ENCODE measurements around the gene LORICRIN. TPM values are rescaled to one million over a fixed set of nuclear protein-coding genes. Genes with fewer than 3 reads are reported as not detected.

The LORICRIN gene
- polyA plus RNA-seq, 4 donors = not detected

GRCh38 chr1:153242160-153242559, 17.3 kb upstream of the LORICRIN start:
- Histone ChIP-seq H3K36me3 (ENCODE audit: control insufficient read depth in 3 of 3, insufficient read depth in 2 of 3, low read depth in 1 of 3, low read length in 3 of 3) (no peaks in the 10 kb centered on the region), H3K9me3 (ENCODE audit: control insufficient read depth in 2 of 2, insufficient read depth in 1 of 2, low read depth in 1 of 2, low read length in 1 of 2) (no peaks in the 10 kb centered on the region), H3K4me1 (ENCODE audit: control insufficient read depth in 3 of 3, insufficient read depth in 2 of 3, low read depth in 1 of 3, low read length in 2 of 3) (no peaks in the 10 kb centered on the region), H3K27me3 (ENCODE audit: control insufficient read depth in 3 of 3, insufficient read depth in 3 of 3, low read length in 3 of 3) (peaks cover 0 to 3% (median 3%) of the 10 kb centered on the region in 3 donors), H3K4me3 (ENCODE audit: low read depth in 1 of 3, low read length in 3 of 3) (no peak overlapping the region), H3K27ac (ENCODE audit: low read depth in 1 of 3, low read length in 2 of 3) (no peak overlapping the region)
- DNase-seq (no peak), FAIRE-seq (no peak)
- WGBS, 3 donors = 84 to 89% (median 85%) methylated on average over 1 of the region's 1 CpG

GRCh38 chr1:153245466-153245865, 14.0 kb upstream of the LORICRIN start:
- Histone ChIP-seq H3K9me3 (ENCODE audit: control insufficient read depth in 2 of 2, insufficient read depth in 1 of 2, low read depth in 1 of 2, low read length in 1 of 2) (no peaks in the 10 kb centered on the region), H3K4me1 (ENCODE audit: control insufficient read depth in 3 of 3, insufficient read depth in 2 of 3, low read depth in 1 of 3, low read length in 2 of 3) (no peaks in the 10 kb centered on the region), H3K27ac (ENCODE audit: low read depth in 1 of 3, low read length in 2 of 3) (no peak overlapping the region), H3K27me3 (ENCODE audit: control insufficient read depth in 3 of 3, insufficient read depth in 3 of 3, low read length in 3 of 3) (peaks cover 0 to 3% (median 3%) of the 10 kb centered on the region in 3 donors), H3K4me3 (ENCODE audit: low read depth in 1 of 3, low read length in 3 of 3) (no peak overlapping the region), H3K36me3 (ENCODE audit: control insufficient read depth in 3 of 3, insufficient read depth in 2 of 3, low read depth in 1 of 3, low read length in 3 of 3) (no peaks in the 10 kb centered on the region)
- FAIRE-seq = no peak
- 83 to 89% (median 87%) methylated on average over 4 of the region's 4 CpGs for WGBS, 3 donors
- no peak for DNase-seq

DNA sequence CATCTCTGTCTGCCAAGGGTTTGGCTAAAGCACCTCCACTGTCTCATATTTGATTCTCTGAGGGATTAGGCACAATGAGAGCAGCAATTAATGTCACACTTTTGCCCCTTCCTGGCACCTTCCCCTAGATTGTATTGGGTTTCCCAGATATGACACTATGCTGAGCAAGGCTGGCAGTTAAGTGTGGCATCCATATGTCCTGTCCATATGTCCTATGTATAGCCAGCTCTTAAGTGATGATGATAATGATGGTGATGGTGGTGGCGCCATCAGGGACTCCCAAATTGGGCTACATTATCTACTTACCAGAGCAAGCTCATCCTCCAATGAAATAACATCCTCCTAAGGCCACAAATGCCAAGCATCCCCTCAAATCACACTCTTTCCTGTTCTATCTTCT, 13.5 kb upstream of the LORICRIN start:
- FAIRE-seq = no peak
- H3K27me3 ChIP-seq (ENCODE audit: control insufficient read depth in 3 of 3, insufficient read depth in 3 of 3, low read length in 3 of 3) = peaks cover 0 to 3% (median 3%) of the 10 kb centered on the region in 3 donors
- 67 to 86% (median 85%) methylated on average over 1 of the region's 1 CpG for WGBS, 3 donors

GRCh38 chr1:153246825-153247224, 12.7 kb upstream of the LORICRIN start:
- Histone ChIP-seq H3K36me3 (ENCODE audit: control insufficient read depth in 3 of 3, insufficient read depth in 2 of 3, low read depth in 1 of 3, low read length in 3 of 3) (no peaks in the 10 kb centered on the region), H3K27ac (ENCODE audit: low read depth in 1 of 3, low read length in 2 of 3) (no peak overlapping the region), H3K9me3 (ENCODE audit: control insufficient read depth in 2 of 2, insufficient read depth in 1 of 2, low read depth in 1 of 2, low read length in 1 of 2) (no peaks in the 10 kb centered on the region), H3K27me3 (ENCODE audit: control insufficient read depth in 3 of 3, insufficient read depth in 3 of 3, low read length in 3 of 3) (peaks cover 0 to 3% (median 3%) of the 10 kb centered on the region in 3 donors), H3K4me3 (ENCODE audit: low read depth in 1 of 3, low read length in 3 of 3) (no peak overlapping the region), H3K4me1 (ENCODE audit: control insufficient read depth in 3 of 3, insufficient read depth in 2 of 3, low read depth in 1 of 3, low read length in 2 of 3) (no peaks in the 10 kb centered on the region)
- WGBS, 3 donors = 72 to 85% (median 76%) methylated on average over 2 of the region's 2 CpGs
- DNase-seq = no peak
- FAIRE-seq = no peak

More for the DNA sequence above, 13.5 kb upstream of the LORICRIN start:
- H3K4me1 ChIP-seq (ENCODE audit: control insufficient read depth in 3 of 3, insufficient read depth in 2 of 3, low read depth in 1 of 3, low read length in 2 of 3) = no peaks in the 10 kb centered on the region
- no peaks in the 10 kb centered on the region for H3K9me3 ChIP-seq (ENCODE audit: control insufficient read depth in 2 of 2, insufficient read depth in 1 of 2, low read depth in 1 of 2, low read length in 1 of 2)
- DNase-seq = no peak
- no peak overlapping the region for H3K4me3 ChIP-seq (ENCODE audit: low read depth in 1 of 3, low read length in 3 of 3)
- no peak overlapping the region for H3K27ac ChIP-seq (ENCODE audit: low read depth in 1 of 3, low read length in 2 of 3)
- no peaks in the 10 kb centered on the region for H3K36me3 ChIP-seq (ENCODE audit: control insufficient read depth in 3 of 3, insufficient read depth in 2 of 3, low read depth in 1 of 3, low read length in 3 of 3)

GRCh38 chr1:153248176-153248879, 11.2 kb upstream of the LORICRIN start:
- Histone ChIP-seq H3K4me1 (ENCODE audit: control insufficient read depth in 3 of 3, insufficient read depth in 2 of 3, low read depth in 1 of 3, low read length in 2 of 3) (no peaks in the 10 kb centered on the region), H3K27ac (ENCODE audit: low read depth in 1 of 3, low read length in 2 of 3) (no peak overlapping the region), H3K27me3 (ENCODE audit: control insufficient read depth in 3 of 3, insufficient read depth in 3 of 3, low read length in 3 of 3) (peaks cover 0 to 6% (median 3%) of the 10 kb centered on the region in 3 donors), H3K36me3 (ENCODE audit: control insufficient read depth in 3 of 3, insufficient read depth in 2 of 3, low read depth in 1 of 3, low read length in 3 of 3) (no peaks in the 10 kb centered on the region), H3K9me3 (ENCODE audit: control insufficient read depth in 2 of 2, insufficient read depth in 1 of 2, low read depth in 1 of 2, low read length in 1 of 2) (no peaks in the 10 kb centered on the region), H3K4me3 (ENCODE audit: low read depth in 1 of 3, low read length in 3 of 3) (no peak overlapping the region)
- FAIRE-seq (no peak), DNase-seq (no peak)
- 60 to 67% (median 65%) methylated on average over 5 of the region's 5 CpGs for WGBS, 3 donors

- DNase-seq (no peak), FAIRE-seq (no peak)
- H3K36me3 ChIP-seq (ENCODE audit: control insufficient read depth in 3 of 3, insufficient read depth in 2 of 3, low read depth in 1 of 3, low read length in 3 of 3) = no peaks in the 10 kb centered on the region
- H3K27ac ChIP-seq (ENCODE audit: low read depth in 1 of 3, low read length in 2 of 3) = no peak overlapping the region
- no peak overlapping the region for H3K4me3 ChIP-seq (ENCODE audit: low read depth in 1 of 3, low read length in 3 of 3)
- 57 to 71% (median 62%) methylated on average over 1 of the region's 1 CpG for WGBS, 3 donors
- no peaks in the 10 kb centered on the region for H3K4me1 ChIP-seq (ENCODE audit: control insufficient read depth in 3 of 3, insufficient read depth in 2 of 3, low read depth in 1 of 3, low read length in 2 of 3)
- no peaks in the 10 kb centered on the region for H3K9me3 ChIP-seq (ENCODE audit: control insufficient read depth in 2 of 2, insufficient read depth in 1 of 2, low read depth in 1 of 2, low read length in 1 of 2)
- peaks cover 0 to 6% (median 3%) of the 10 kb centered on the region in 3 donors for H3K27me3 ChIP-seq (ENCODE audit: control insufficient read depth in 3 of 3, insufficient read depth in 3 of 3, low read length in 3 of 3)
Observed at GRCh38 chr1:153250166-153250565, 9.3 kb upstream of the LORICRIN start.

DNA sequence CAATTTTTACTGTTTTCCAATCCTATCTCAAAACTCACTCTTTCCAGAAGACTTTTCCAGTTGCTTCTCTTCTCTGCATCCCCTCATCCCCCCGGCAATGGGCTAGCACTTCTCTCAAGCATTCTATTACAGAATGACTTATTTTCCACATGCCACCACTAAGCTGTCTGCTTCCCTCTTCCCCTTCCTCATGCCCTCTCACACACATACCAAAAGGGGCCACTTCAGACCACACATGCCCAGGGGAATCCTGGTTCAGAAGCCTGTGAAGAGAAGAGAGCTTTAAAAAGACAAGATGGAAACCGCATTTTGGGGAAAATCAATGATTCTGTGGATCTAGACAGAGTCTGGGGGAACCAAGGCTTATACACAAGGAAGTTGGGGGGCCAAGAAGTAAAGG, 8.4 kb upstream of the LORICRIN start:
- Histone ChIP-seq H3K27ac (ENCODE audit: low read depth in 1 of 3, low read length in 2 of 3) (no peak overlapping the region), H3K4me1 (ENCODE audit: control insufficient read depth in 3 of 3, insufficient read depth in 2 of 3, low read depth in 1 of 3, low read length in 2 of 3) (no peaks in the 10 kb centered on the region), H3K36me3 (ENCODE audit: control insufficient read depth in 3 of 3, insufficient read depth in 2 of 3, low read depth in 1 of 3, low read length in 3 of 3) (no peaks in the 10 kb centered on the region), H3K27me3 (ENCODE audit: control insufficient read depth in 3 of 3, insufficient read depth in 3 of 3, low read length in 3 of 3) (peaks cover 0 to 4% (median 0%) of the 10 kb centered on the region in 3 donors), H3K4me3 (ENCODE audit: low read depth in 1 of 3, low read length in 3 of 3) (no peak overlapping the region), H3K9me3 (ENCODE audit: control insufficient read depth in 2 of 2, insufficient read depth in 1 of 2, low read depth in 1 of 2, low read length in 1 of 2) (no peaks in the 10 kb centered on the region)
- 75 to 83% (median 82%) methylated on average over 2 of the region's 2 CpGs for WGBS, 3 donors
- FAIRE-seq (no peak), DNase-seq (no peak)

DNA sequence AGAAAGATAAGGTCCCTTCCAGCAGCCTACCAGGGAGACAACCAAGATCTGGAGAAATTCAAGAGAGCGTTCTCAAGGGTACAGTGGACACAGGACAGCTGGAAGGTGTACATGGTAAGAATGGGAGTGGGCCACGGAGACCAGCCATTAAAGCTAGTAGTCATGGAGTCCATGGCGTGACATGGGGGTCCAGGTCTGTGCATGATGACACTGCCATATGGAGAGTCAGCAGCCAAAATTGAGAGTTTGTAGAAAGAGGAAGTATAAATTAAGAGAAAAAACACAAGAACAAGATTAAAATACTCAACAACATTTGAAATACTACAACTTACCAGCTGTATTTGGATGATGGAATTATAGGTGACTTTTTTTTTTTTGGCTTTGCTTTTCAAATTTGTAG, 7.9 kb upstream of the LORICRIN start:
- no peak overlapping the region for H3K4me3 ChIP-seq (ENCODE audit: low read depth in 1 of 3, low read length in 3 of 3)
- no peaks in the 10 kb centered on the region for H3K9me3 ChIP-seq (ENCODE audit: control insufficient read depth in 2 of 2, insufficient read depth in 1 of 2, low read depth in 1 of 2, low read length in 1 of 2)
- FAIRE-seq (no peak), DNase-seq (no peak)
- 83 to 91% (median 91%) methylated on average over 3 of the region's 3 CpGs for whole genome bisulfite sequencing, 3 donors
- peaks cover 0 to 3% (median 0%) of the 10 kb centered on the region in 3 donors for H3K27me3 ChIP-seq (ENCODE audit: control insufficient read depth in 3 of 3, insufficient read depth in 3 of 3, low read length in 3 of 3)
- H3K27ac ChIP-seq (ENCODE audit: low read depth in 1 of 3, low read length in 2 of 3) = no peak overlapping the region
- H3K4me1 ChIP-seq (ENCODE audit: control insufficient read depth in 3 of 3, insufficient read depth in 2 of 3, low read depth in 1 of 3, low read length in 2 of 3) = no peaks in the 10 kb centered on the region
- no peaks in the 10 kb centered on the region for H3K36me3 ChIP-seq (ENCODE audit: control insufficient read depth in 3 of 3, insufficient read depth in 2 of 3, low read depth in 1 of 3, low read length in 3 of 3)

DNA sequence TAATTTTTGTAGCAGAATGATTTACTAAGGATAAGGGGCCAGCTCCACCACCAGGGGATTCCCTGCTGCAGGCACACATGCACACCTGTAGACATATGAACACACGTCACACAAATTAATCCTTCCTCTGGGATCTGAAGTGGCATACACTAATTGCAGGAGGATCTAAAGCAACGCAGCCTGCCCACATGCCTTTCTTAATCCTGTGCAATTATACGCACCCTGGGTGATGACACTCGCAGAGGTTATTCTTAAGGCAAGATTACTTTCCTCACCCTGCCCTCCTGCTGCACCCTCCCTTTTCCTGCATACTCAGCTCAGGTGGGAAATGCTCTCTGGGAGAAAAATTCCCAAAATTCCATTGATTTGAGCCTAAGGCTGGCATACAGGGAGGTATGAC, 7.5 kb upstream of the LORICRIN start:
- H3K4me1 ChIP-seq (ENCODE audit: control insufficient read depth in 3 of 3, insufficient read depth in 2 of 3, low read depth in 1 of 3, low read length in 2 of 3) = no peaks in the 10 kb centered on the region
- FAIRE-seq = no peak
- no peaks in the 10 kb centered on the region for H3K9me3 ChIP-seq (ENCODE audit: control insufficient read depth in 2 of 2, insufficient read depth in 1 of 2, low read depth in 1 of 2, low read length in 1 of 2)

More for the DNA sequence above, 7.5 kb upstream of the LORICRIN start:
- Histone ChIP-seq H3K27ac (ENCODE audit: low read depth in 1 of 3, low read length in 2 of 3) (no peak overlapping the region), H3K27me3 (ENCODE audit: control insufficient read depth in 3 of 3, insufficient read depth in 3 of 3, low read length in 3 of 3) (peaks cover 0 to 3% (median 0%) of the 10 kb centered on the region in 3 donors), H3K36me3 (ENCODE audit: control insufficient read depth in 3 of 3, insufficient read depth in 2 of 3, low read depth in 1 of 3, low read length in 3 of 3) (no peaks in the 10 kb centered on the region), H3K4me3 (ENCODE audit: low read depth in 1 of 3, low read length in 3 of 3) (no peak overlapping the region)
- no peak for DNase-seq
- WGBS, 3 donors = 73 to 81% (median 80%) methylated on average over 4 of the region's 4 CpGs

All from small intestine (tissue), 7 donors.